Measurements from ENCODE around the gene KPNB1.

The KPNB1 gene

GRCh38 chr17:47649153-47649971 lies at the start of gene KPNB1:
Gene KPNB1, plus strand, starts transcription at chr17:47649919. Its CDS starts 326 bp downstream, at chr17:47650245.
- peak; percentile 100 for DNase-seq

DNA sequence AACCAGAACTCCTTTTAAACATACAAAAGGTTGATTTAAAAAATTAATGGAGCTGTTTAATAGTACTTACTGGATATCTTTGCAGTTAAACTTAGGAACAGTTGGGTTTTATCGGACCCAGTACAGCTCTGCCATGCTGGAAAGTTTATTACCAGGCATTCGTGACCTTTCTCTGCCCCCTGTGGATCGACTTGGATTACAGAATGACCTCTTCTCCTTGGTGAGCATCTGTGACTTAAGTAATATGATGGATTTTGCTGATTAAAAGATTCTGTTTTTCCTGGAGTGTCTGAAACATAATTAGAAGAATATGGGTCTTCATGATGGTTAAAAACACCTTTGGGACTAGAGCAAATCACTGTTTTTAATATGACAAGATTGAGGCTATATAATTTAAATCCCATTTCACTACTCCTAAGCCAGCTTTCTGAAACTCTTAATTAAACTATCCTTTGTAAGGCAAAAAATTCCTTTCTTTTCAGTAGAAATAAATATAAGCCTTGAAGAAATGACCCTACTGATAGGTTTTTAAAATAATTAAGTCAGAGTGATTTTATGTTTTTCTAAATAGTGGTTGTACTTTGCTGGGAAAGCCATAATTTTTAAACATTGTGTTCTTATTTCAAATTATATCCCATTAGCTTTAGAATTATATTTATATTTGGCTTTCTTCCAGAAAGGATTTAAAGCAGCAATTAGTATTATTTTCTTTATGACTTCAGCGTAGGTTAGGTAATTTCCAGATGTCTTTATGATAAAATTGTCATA lies 45.7 kb upstream of the KPNB1 start:
- no peak for DNase-seq

DNA sequence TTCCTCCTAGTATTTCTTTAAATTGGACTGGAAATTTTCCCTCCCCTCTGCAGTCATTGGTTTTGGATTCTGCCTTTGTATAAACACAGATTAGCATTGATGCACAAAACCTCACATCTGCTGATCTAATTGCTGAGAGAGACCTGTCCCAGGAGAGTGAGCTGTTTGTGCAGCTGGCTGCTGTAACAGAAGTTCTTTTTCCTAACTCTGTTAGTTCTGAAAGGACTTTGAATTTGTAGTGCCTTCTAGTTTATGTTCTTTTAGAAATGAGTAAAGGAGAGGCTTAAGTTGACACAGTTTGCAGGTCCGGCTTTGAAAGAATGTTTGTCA lies 45.2 kb upstream of the KPNB1 start:
- no peak for DNase-seq

GRCh38 chr17:47605011-47605410 lies 44.7 kb upstream of the KPNB1 start:
- no peak for DNase-seq

DNA sequence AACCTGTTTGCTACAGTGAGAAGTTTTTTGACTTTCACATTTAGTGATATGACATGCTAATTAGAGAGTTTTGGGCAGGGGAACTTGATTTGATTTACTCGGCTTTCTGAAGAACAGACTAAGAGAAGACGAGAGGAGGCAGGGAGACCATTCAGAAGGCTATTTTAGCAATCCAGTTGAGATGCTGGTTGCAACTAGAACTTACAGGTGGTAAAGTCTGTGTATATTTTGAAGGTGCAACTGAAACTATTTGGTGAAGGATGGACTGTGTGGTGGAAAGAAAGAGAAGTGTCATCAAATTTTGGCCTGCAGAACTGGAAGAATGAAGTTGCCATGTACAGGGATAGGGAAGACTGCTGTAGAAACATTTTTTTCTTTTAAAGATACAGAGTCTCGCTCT lies 42.2 kb upstream of the KPNB1 start:
- no peak for DNase-seq

DNA sequence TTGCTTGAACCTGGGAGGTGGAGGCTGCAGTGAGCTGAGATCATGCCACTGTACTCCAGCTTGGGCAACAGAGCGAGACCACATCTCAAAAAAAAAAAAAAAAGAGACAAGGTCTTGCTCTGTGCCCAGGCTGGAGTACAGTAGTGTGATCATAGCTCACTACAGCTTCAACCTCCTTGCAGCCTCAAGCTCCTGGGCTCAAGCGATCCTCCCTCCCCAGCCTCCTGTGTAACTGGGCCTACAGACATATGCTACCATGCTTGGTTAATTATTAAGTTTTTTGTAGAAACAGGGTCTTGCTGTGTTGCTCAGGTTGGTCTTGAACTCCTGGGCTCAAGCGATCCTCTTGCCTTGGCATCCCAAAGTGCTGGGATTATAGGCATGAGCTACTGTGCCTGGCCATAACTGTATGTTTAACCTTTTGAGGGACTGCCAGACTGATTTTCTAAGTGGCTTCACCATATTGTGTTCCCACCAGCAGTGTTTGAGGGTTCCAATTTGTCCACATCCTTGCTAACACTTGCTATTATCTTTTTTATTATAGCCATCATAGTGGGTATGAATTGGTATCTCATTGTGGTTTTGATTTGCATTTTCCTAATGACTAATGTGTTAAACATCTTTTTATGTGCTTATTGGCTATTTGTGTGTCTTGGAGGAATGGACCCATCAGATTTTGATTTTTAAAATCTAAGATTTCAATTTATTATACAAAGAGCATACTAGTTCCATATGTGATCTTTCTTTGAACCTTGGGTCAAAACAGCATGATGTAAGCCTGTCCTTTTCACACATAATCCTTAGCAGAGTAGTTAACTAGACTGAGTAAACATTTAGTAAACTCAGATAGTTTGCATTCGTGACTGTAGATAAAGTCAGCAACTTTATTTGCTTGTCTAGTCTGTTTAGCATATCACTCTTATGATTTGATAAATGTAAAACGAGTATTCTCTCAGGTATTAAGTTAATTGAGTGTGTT lies 38.1 kb upstream of the KPNB1 start:
- DNase-seq: no peak

DNA sequence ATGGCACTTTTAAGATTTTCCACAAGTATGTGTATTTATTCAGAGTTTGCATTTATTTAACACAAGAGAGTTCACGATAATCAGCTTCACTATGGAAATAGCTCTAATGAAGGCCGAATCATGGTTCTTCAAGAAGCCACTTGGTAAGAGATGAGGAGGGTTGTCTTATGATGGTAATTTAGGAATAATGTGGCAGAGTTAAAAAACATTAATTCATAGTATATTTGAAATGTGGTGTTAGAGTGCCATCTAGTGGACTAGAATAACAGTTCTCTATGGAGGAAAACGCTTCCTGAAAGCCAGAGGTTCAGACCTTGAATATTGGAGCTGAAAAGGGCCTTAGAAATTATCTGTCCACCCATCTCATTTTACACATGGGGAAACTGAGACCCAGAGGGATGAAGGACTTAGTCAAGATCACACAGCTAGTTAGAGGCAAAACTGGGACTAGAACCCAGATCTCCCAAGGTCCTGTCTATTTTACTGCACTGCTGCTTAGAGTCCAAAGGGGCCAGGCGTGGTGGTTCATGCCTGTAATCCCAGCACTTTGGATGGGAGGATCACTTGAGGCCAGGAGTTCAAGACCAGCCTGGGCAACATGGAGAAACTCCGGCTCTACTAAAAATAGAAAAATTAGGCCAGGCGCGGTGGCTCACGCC lies 33.8 kb upstream of the KPNB1 start:
- DNase-seq: no peak

DNA sequence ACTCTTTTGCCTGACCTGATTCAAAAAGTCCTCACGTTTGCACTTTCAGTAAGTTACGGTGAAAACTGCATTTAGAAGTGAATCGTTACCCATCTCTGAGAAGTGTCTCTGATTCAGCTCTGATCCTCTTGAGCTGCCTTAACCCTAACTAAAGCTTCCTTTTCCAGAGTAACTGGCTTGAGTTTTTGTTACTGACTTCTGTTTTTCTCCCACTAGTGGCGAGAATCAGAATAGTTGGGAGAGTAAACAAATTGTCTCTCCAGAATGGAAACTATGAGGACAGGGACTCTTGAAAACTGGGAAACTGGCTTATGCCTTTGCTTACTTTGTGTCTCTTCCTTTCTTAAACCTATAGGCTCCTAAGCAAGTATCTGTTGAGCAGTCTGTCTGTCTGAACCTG lies 31.3 kb upstream of the KPNB1 start:
- DNase-seq: no peak

- DNase-seq: no peak
Observed at GRCh38 chr17:47620503-47621245, 29.0 kb upstream of the KPNB1 start.

DNA sequence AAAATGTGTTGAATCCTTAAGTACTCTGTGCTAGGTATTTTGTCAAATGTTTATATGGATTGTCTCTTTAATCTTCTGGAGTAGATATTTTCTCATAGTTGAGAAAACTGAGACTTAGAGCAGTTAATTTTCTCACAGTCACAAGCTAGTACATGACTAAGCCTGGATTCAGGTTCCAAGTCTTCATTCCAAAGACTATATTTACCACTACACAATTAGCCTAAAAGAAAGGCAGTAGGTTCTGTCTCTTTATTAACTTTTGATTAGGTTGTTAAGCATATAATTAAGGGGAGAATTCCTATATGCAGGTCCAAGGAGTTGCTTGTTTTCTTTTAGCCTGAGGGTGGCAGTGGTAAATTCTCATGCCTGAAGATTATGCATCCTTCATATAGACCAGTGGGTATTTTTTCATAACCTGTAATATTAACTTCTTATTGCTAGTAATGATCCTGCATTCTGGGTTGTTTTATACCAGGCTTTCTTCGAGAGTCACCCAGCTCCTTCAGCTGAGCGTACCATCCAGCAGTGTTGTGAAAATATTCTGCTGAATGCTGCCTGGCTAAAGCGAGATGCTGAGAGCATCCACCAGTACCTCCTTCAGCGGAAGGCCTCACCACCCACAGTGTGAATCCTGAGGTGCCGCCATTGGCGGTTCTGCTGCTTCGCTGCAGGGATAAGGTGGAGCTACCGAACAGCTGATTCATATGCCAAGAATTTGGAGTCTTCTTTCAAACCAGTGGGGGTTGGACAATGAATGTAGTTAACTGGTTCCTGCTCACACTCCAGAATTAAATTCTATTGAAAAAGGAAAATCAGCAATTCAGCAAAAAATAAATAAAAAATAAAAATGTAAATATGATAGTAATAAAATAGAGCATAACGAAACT lies 28.2 kb upstream of the KPNB1 start:
- DNase-seq: no peak

- DNase-seq: no peak
Observed at GRCh38 chr17:47622180-47622549, 27.6 kb upstream of the KPNB1 start.

DNA sequence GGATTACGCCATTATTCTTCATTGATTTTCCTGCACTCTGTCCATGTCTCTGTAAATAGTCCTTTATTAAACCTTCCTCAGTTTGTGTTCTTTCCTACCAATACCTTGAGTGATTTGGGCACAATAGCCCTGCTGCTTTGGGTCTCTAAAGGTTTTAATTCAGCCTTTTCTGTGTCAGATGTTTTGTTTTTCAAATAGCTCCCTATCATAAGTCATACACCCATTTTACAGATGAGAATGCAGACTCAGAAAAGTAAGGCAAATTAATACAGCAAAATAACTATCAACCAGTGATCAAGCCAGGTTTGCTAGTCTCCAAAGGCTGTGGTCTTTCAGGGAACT lies 25.0 kb upstream of the KPNB1 start:
- no peak for DNase-seq

- no peak for DNase-seq
Observed at GRCh38 chr17:47628014-47628566, 21.6 kb upstream of the KPNB1 start.

DNA sequence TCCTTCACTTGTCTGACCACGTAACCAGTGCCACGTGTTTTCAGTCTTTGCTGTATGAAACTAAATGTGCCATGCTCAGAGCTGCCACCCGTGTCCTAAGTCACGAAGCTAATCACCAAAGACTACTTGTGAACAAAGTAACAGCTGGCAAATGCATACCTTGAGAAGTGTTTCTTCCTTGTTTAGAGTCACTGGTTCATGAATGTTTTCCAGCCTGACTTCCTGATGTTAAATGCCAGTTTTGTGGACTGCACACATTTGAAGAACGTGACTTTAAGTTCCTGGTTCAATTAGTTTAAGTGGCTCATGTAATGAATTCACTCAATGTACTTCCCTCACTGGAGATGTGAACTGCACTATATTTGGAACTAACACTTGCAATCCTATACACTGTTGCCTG lies 19.9 kb upstream of the KPNB1 start:
- DNase-seq: no peak

GRCh38 chr17:47630614-47631013 lies 19.1 kb upstream of the KPNB1 start:
- no peak for DNase-seq

- DNase-seq: no peak
Observed at GRCh38 chr17:47632991-47633390, 16.7 kb upstream of the KPNB1 start.

GRCh38 chr17:47633996-47634395 lies 15.7 kb upstream of the KPNB1 start:
- DNase-seq: no peak

GRCh38 chr17:47634870-47635269 lies 14.8 kb upstream of the KPNB1 start:
- DNase-seq: no peak

DNA sequence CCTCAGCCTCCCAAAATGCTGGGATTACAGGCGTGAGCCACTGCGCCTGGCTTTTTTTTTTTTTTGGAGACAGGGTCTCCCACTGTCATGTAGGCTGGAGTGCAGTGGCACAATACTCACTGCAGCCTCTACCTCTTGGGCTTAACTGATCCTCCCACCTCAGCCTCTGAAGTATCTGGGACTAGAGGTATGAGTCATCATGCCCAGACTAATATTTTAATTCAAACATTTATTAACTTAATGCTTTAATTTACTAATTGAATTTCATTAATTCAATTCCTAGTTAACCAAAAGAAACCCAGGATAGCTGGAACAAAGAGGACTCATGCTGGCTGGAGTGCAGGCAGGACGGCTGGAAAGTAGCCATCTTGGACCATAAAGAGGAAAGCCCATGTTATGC lies 14.0 kb upstream of the KPNB1 start:
- DNase-seq: no peak

- no peak for DNase-seq
Observed at GRCh38 chr17:47636273-47637030, 13.3 kb upstream of the KPNB1 start.

Measured in stimulated activated CD4-positive, alpha-beta T cell treated with anti-CD3 and anti-CD28 coated beads, Interleukin-1b, Interleukin-23, amount 100 ng/mL, for 48 hours (primary cell).